ENCODE results near the gene ARHGAP26.

ARHGAP26 gene

DNA sequence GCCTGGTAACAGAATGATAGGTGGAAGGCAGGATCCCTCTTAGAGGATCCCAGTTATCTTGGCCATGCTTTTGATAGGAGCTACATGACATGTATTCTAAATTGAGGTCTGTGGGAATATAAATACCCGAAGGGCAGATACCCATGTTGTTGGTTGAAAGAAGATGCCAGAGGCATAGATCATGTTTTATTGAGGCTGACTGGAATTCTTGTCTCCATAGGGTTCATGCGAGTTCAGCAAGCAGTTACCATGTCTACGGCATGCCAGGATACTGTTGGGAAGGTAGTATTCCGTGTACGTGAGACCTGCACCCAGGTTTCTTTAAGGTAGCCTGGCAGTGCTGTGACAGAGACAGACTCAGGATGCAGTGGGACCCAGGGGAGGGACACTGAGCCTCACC lies 402.6 kb downstream of the ARHGAP26 start:
- H3K27ac ChIP-seq (ENCODE audit: low read length): no peak overlapping the region
- H3K36me3 ChIP-seq (ENCODE audit: control insufficient read depth in 1 of 2, insufficient read depth in 2 of 2, low read length in 2 of 2): peaks cover 0 to 4% of the 10 kb centered on the region in 2 donors
- no peak overlapping the region for H3K4me3 ChIP-seq (ENCODE audit: low read depth in 1 of 2, low read length in 2 of 2)
- H3K27me3 ChIP-seq (ENCODE audit: low read depth, low read length): no peaks in the 10 kb centered on the region
- H3K4me1 ChIP-seq (ENCODE audit: control insufficient read depth in 1 of 2, insufficient read depth in 2 of 2, low read length in 2 of 2): peaks cover 0 to 5% of the 10 kb centered on the region in 2 donors
- H3K9me3 ChIP-seq (ENCODE audit: control insufficient read depth in 1 of 2, low read length in 2 of 2): no peaks in the 10 kb centered on the region

DNA sequence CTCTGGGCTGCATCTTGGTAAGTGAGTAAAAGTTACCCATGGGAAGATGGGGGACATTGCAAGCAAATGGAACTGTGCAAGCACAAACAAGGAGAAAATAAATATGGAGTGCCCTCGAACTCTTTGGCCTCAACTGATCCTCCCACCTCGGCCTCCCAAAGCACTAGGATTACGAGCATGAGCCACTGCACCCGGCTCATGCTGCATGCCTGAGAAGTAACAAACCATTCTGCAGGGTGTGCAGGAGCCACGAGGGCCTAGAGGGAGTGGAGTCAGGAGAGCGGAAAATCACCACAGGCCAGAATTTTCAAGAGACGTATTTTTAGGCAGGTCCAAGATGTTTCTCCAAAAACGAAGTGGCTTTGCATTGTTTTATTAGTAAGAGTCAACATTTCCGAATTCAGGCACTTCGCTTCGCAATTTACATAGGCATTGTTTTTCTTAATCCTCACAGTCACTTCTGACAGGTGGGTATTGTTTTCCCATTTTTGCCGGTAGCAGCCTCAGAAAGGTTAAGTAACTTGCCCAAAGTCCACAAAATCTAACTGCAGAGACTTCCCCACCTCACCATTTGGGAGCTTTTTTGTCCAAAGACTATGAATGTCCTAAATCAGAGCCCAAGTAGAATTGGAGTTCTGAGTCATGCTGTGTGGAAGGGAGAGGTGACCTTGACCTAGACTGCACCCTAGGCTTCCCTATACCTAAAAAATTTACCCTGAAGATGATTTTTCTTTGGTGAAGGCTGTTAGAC lies 403.1 kb downstream of the ARHGAP26 start:
- Histone ChIP-seq H3K27me3 (ENCODE audit: low read depth, low read length) (no peaks in the 10 kb centered on the region), H3K36me3 (ENCODE audit: control insufficient read depth in 1 of 2, insufficient read depth in 2 of 2, low read length in 2 of 2) (peaks cover 0 to 4% of the 10 kb centered on the region in 2 donors), H3K9me3 (ENCODE audit: control insufficient read depth in 1 of 2, low read length in 2 of 2) (no peaks in the 10 kb centered on the region), H3K4me1 (ENCODE audit: control insufficient read depth in 1 of 2, insufficient read depth in 2 of 2, low read length in 2 of 2) (no peaks in the 10 kb centered on the region), H3K27ac (ENCODE audit: low read length) (no peak overlapping the region), H3K4me3 (ENCODE audit: low read depth in 1 of 2, low read length in 2 of 2) (no peak overlapping the region)

DNA sequence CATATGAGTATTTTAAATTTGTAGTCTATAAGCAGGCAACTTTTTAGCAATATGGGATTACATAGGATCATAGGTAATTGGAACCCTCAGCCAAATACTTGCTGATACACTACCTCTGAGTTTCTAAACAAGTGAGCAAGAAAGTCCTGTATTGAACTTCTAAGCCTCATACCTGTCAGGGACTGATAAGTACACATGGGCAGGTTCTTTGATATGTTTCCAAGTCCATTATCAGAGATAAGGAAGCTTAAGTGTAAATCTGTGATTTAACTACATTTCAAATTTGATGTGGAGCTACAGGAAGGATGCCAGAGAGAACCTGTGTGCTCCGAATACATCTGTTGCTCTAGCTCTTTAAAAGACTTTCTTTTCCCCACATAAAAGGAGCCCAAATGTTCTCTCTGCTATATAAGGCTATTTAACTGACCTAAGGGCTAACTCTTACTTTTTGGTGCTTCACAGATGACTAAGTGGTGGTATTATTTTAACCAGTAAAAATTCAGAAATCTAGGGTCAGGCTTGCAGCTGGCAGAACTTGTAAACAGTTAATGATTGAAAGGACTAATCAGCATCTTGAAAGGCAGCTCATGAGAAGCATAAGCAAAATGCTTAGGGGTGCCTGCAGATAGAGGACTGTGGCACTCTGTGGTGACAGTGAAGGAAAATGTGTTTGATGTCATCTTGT lies 404.7 kb downstream of the ARHGAP26 start:
- Histone ChIP-seq H3K9me3 (ENCODE audit: control insufficient read depth in 1 of 2, low read length in 2 of 2) (no peaks in the 10 kb centered on the region), H3K4me1 (ENCODE audit: control insufficient read depth in 1 of 2, insufficient read depth in 2 of 2, low read length in 2 of 2) (no peaks in the 10 kb centered on the region), H3K36me3 (ENCODE audit: control insufficient read depth in 1 of 2, insufficient read depth in 2 of 2, low read length in 2 of 2) (peaks cover 2 to 4% of the 10 kb centered on the region in 2 donors), H3K4me3 (ENCODE audit: low read depth in 1 of 2, low read length in 2 of 2) (no peak overlapping the region), H3K27me3 (ENCODE audit: low read depth, low read length) (no peaks in the 10 kb centered on the region), H3K27ac (ENCODE audit: low read length) (no peak overlapping the region)

DNA sequence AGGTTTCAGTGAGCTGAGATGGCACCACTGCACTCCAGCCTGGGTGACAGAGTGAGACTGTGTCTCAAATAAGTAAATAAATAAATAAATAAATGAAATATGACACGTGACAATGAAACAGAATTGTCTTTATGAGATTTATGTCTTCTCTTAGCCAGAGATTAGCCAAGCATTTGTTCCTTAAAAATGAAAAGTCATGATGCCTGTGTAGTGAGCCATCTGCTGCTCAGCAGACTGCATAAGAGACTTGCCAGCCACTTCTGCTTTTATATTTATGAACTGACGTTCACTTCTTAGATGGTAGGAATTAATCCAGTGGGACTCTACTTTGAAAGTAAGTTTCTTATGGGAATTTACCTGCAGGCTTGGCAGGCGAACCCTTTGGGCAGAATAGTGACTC lies 405.9 kb downstream of the ARHGAP26 start:
- no peaks in the 10 kb centered on the region for H3K9me3 ChIP-seq (ENCODE audit: control insufficient read depth in 1 of 2, low read length in 2 of 2)
- H3K36me3 ChIP-seq (ENCODE audit: control insufficient read depth in 1 of 2, insufficient read depth in 2 of 2, low read length in 2 of 2): peaks cover 2 to 4% of the 10 kb centered on the region in 2 donors
- H3K27me3 ChIP-seq (ENCODE audit: low read depth, low read length): no peaks in the 10 kb centered on the region
- no peak overlapping the region for H3K4me3 ChIP-seq (ENCODE audit: low read depth in 1 of 2, low read length in 2 of 2)
- H3K4me1 ChIP-seq (ENCODE audit: control insufficient read depth in 1 of 2, insufficient read depth in 2 of 2, low read length in 2 of 2): no peaks in the 10 kb centered on the region
- H3K27ac ChIP-seq (ENCODE audit: low read length): no peak overlapping the region

DNA sequence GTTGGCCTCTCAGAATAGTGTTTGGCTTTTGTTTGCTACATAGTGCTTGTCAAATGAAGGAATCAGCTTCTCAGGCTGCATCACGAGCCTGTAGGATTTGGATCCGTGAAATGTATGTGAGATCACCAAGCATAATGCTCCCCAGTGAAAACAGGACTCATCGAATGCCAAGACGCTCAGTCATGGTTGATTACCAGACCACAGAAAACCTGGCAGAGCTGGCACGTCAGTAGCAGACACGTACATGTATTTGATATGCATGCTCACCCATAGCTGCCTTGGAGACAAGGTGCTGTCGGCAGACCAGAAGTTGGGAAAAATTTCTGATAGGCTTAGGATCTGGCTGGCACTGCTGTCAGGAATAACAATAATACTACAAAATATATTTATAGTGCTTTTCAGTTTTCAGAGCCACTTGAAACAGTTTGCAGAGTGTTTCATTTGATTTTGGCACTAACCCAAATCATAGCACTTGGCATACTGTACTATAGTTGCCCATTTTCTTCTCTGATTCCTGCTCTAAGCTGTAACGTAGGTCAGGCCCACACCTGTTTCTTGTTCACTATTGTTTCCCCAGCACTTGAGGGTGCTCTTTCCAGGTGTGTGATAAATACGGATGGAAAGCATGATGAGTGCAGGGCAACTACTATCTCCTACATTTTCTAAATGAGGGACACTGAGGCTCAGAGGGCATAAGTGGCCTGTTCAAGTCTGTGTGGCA lies 407.2 kb downstream of the ARHGAP26 start:
- peaks cover 2 to 4% of the 10 kb centered on the region in 2 donors for H3K36me3 ChIP-seq (ENCODE audit: control insufficient read depth in 1 of 2, insufficient read depth in 2 of 2, low read length in 2 of 2)
- no peak overlapping the region for H3K4me3 ChIP-seq (ENCODE audit: low read depth in 1 of 2, low read length in 2 of 2)
- no peaks in the 10 kb centered on the region for H3K4me1 ChIP-seq (ENCODE audit: control insufficient read depth in 1 of 2, insufficient read depth in 2 of 2, low read length in 2 of 2)
- no peaks in the 10 kb centered on the region for H3K27me3 ChIP-seq (ENCODE audit: low read depth, low read length)
- no peaks in the 10 kb centered on the region for H3K9me3 ChIP-seq (ENCODE audit: control insufficient read depth in 1 of 2, low read length in 2 of 2)
- H3K27ac ChIP-seq (ENCODE audit: low read length): no peak overlapping the region

DNA sequence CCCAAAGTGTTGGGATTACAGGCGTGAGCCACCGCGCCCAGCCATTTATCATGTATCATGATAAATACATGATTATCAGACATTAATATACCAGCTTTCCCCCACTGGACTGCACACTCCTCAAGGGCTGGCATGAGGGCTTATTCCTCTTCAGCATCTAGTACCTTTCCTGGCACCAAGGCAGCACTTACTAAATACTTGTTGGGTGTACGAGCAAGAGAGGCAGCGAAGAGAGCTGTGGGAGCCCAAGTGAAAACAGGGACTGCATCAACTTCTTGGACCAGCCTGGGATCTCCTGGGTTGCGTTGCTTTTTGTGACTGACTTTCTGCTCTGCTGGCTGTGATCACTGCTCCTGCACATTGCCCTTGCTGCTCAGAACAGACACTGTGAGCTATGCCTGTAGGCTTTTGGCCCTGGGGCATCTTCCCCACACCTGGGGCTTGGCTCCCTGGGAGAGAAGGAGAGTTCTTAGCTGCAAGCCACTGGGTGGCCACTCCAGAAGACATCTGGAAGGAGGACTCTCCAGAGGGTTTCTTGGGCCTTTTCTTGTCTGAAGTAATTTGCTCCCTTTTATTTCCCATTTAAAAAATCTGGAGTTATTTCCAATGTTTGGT lies 409.1 kb downstream of the ARHGAP26 start:
- peaks cover 0 to 2% of the 10 kb centered on the region in 2 donors for H3K36me3 ChIP-seq (ENCODE audit: control insufficient read depth in 1 of 2, insufficient read depth in 2 of 2, low read length in 2 of 2)
- no peaks in the 10 kb centered on the region for H3K4me1 ChIP-seq (ENCODE audit: control insufficient read depth in 1 of 2, insufficient read depth in 2 of 2, low read length in 2 of 2)
- H3K4me3 ChIP-seq (ENCODE audit: low read depth in 1 of 2, low read length in 2 of 2): no peak overlapping the region
- H3K9me3 ChIP-seq (ENCODE audit: control insufficient read depth in 1 of 2, low read length in 2 of 2): no peaks in the 10 kb centered on the region
- no peak overlapping the region for H3K27ac ChIP-seq (ENCODE audit: low read length)
- H3K27me3 ChIP-seq (ENCODE audit: low read depth, low read length): no peaks in the 10 kb centered on the region

DNA sequence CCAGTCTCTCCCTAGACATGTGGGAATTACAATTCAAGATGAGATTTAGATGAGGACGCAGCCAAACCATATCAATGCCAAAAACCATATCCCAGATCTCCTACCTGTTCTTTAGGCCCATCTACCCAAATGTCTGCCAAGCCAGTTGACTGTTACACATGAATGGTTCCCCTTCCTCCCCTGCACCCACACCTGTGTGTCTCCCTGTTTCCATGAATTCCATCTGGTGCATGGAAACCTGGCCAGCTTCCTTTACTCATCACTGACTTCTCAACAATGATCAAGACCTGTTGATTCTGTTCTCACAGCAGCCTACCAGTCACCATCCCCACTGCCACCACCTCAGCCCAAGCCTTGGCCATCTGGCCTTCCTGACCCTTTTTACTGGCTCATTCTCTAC lies 410.6 kb downstream of the ARHGAP26 start:
- H3K27ac ChIP-seq (ENCODE audit: low read length): no peak overlapping the region
- H3K27me3 ChIP-seq (ENCODE audit: low read depth, low read length): no peaks in the 10 kb centered on the region

DNA sequence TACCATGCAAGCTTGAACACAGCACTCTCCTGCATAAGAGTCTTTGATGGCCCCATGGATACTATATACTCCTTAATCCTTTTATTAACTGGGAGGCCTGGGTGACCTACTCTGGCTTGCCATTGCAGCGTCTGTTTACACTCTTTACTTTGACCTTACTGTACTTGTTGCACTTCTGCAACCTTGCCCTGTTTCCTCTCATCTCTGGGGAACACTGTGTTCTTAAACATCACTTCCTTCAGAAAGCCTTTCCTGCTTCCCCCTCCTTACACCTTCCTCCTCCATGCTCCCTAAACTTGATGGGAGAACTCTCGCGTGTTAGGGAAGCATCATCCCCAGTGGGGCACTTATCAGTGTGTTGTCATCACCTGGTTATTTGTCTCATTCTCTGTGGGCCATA lies 411.0 kb downstream of the ARHGAP26 start:
- no peak overlapping the region for H3K27ac ChIP-seq (ENCODE audit: low read length)
- H3K27me3 ChIP-seq (ENCODE audit: low read depth, low read length): no peaks in the 10 kb centered on the region
- H3K36me3 ChIP-seq (ENCODE audit: control insufficient read depth in 1 of 2, insufficient read depth in 2 of 2, low read length in 2 of 2): peaks cover 0 to 2% of the 10 kb centered on the region in 2 donors
- no peaks in the 10 kb centered on the region for H3K9me3 ChIP-seq (ENCODE audit: control insufficient read depth in 1 of 2, low read length in 2 of 2)
- peaks cover 0 to 16% of the 10 kb centered on the region in 2 donors for H3K4me1 ChIP-seq (ENCODE audit: control insufficient read depth in 1 of 2, insufficient read depth in 2 of 2, low read length in 2 of 2)
- H3K4me3 ChIP-seq (ENCODE audit: low read depth in 1 of 2, low read length in 2 of 2): no peak overlapping the region

More for the DNA sequence above, 410.6 kb downstream of the ARHGAP26 start:
- Histone ChIP-seq H3K36me3 (ENCODE audit: control insufficient read depth in 1 of 2, insufficient read depth in 2 of 2, low read length in 2 of 2) (peaks cover 0 to 2% of the 10 kb centered on the region in 2 donors), H3K4me3 (ENCODE audit: low read depth in 1 of 2, low read length in 2 of 2) (no peak overlapping the region), H3K9me3 (ENCODE audit: control insufficient read depth in 1 of 2, low read length in 2 of 2) (no peaks in the 10 kb centered on the region), H3K4me1 (ENCODE audit: control insufficient read depth in 1 of 2, insufficient read depth in 2 of 2, low read length in 2 of 2) (peaks cover 0 to 11% of the 10 kb centered on the region in 2 donors)

DNA sequence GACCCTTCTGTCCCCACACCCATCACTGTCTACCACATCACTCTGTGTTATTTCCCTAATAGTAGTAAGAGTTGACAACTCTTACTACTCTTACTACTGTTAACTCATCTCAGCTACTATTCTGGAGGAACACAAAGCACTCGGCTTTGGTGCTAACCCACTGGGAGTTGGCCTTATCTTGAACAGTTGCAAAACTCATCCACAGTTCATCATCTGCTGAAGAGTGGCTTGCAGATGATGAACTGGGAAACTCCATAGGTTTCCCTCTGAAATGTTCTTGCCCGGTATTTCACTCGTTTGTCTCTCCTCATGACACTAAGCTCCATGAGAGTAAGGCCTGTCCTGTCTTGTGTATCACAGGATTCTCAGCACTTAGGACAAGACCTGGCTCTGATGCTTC lies 411.9 kb downstream of the ARHGAP26 start:
- peaks cover 0 to 2% of the 10 kb centered on the region in 2 donors for H3K36me3 ChIP-seq (ENCODE audit: control insufficient read depth in 1 of 2, insufficient read depth in 2 of 2, low read length in 2 of 2)
- H3K27me3 ChIP-seq (ENCODE audit: low read depth, low read length): no peaks in the 10 kb centered on the region
- no peak overlapping the region for H3K4me3 ChIP-seq (ENCODE audit: low read depth in 1 of 2, low read length in 2 of 2)
- peaks cover 0 to 20% of the 10 kb centered on the region in 2 donors for H3K4me1 ChIP-seq (ENCODE audit: control insufficient read depth in 1 of 2, insufficient read depth in 2 of 2, low read length in 2 of 2)
- H3K27ac ChIP-seq (ENCODE audit: low read length): no peak overlapping the region
- H3K9me3 ChIP-seq (ENCODE audit: control insufficient read depth in 1 of 2, low read length in 2 of 2): no peaks in the 10 kb centered on the region

DNA sequence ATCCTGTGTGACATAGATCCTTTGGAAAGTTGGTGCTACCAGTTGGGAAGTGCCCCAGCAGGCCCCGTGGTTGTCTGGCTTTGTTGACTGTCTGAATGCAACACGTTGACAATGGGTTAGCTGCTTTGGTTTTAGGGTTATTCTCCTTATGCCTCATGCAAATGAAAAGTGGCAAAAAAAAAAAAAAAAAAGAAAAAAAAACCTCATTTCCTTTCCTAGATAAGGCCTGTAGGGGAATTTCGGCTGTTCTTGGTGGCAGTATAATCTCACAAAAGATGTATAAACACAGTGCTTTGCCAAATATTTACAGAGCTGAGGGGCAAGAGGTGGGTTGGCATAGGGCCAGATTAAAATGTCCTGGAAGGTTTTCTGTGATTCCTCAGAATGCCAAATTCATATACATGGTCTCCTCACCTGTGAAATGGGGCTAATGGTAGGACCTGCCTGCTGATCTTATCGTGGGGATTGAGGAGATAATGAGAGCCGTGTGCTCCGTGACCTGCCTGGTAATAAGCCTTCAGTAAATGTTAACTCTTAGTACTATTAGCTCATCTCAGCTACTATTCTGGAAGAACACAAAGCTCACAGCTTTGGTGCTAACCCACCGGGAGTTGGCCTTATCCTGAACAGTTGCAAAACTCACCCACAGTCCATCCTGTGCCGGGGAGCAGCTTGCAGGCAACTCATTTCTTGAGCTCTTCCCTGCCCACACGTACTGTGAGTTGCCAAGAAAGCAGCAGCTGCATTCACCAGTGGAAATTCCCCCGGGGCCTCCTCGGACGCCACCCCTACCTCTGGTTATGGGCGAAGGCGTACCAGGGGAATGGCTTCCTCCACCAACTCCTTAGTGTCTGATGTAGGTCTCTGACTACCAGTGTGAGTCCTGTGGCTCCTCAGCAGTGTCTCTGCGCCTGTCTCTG lies 413.0 kb downstream of the ARHGAP26 start:
- H3K4me3 ChIP-seq (ENCODE audit: low read depth in 1 of 2, low read length in 2 of 2): no peak overlapping the region
- no peaks in the 10 kb centered on the region for H3K9me3 ChIP-seq (ENCODE audit: control insufficient read depth in 1 of 2, low read length in 2 of 2)
- no peak overlapping the region for H3K27ac ChIP-seq (ENCODE audit: low read length)
- no peaks in the 10 kb centered on the region for H3K27me3 ChIP-seq (ENCODE audit: low read depth, low read length)
- peaks cover 0 to 20% of the 10 kb centered on the region in 2 donors for H3K4me1 ChIP-seq (ENCODE audit: control insufficient read depth in 1 of 2, insufficient read depth in 2 of 2, low read length in 2 of 2)
- peaks cover 0 to 2% of the 10 kb centered on the region in 2 donors for H3K36me3 ChIP-seq (ENCODE audit: control insufficient read depth in 1 of 2, insufficient read depth in 2 of 2, low read length in 2 of 2)
